Naive thymus-derived CD4-positive, alpha-beta T cell (primary cell): Measurements from ENCODE around the gene PDF. TPM values are rescaled to one million over a fixed set of nuclear protein-coding genes. Genes with fewer than 3 reads are reported as not detected.
A peak's percentile ranks its signal among the peaks of the same experiment; 100 is the strongest.
"Not testable (repeated sequence)": the region's sequence is repeated elsewhere in the genome, so short reads cannot be mapped to it uniquely, and the experiment has no call there.

ENCODE experiments used
- ATAC-seq: fragments of 150-1000 bp; cut with Tn5 transposase; 2 replicates; pipeline ENCODE4 v1.10.0; 2021; ENCODE audit warnings: mild to moderate bottlenecking, moderate library complexity
- CTCF ChIA-PET: fragments of 350-600 bp; sonication (Branson Sonifier 250); formaldehyde crosslinking; loops from one replicate; lab custom pipeline; 2021; ENCODE audit warnings: antibody characterized with exemption; lab: Charles Lee
- POLR2A ChIA-PET: fragments of 350-600 bp; sonication (Branson Sonifier 250); formaldehyde crosslinking; loops from one replicate; lab custom pipeline; 2021; ENCODE audit warnings: antibody characterized with exemption, inconsistent platforms; lab: Charles Lee
- DNase-seq, 9 donors: peaks; one replicate each; pipeline versions ENCODE4 v3.0.0 to v3.0.0-alpha.2; 2020 to 2022; ENCODE audit warnings: mixed read lengths in 1 of 9
- H3K27ac ChIP-seq: one replicate; pipeline ENCODE4 v1.7.0; 2013; ENCODE audit warnings: mild to moderate bottlenecking, low read depth, low read length, moderate library complexity
- H3K27me3 ChIP-seq, 2 donors: one replicate each; pipeline ENCODE4 v1.7.0; 2013; ENCODE audit warnings: low read length in 2 of 2, mild to moderate bottlenecking in 2 of 2, moderate library complexity in 2 of 2; ENCODE audit not compliant: control insufficient read depth in 2 of 2, insufficient read depth in 2 of 2
- H3K36me3 ChIP-seq, 3 experiments: 1 replicate in 2 of 3; 2 replicates in 1 of 3; pipeline ENCODE4 v1.7.0; 2013; ENCODE audit warnings: low read length in 3 of 3, mild to moderate bottlenecking in 3 of 3, moderate library complexity in 1 of 3; ENCODE audit not compliant: insufficient read depth in 3 of 3, control insufficient read depth in 2 of 3
- H3K4me1 ChIP-seq, 2 donors: one replicate each; pipeline ENCODE4 v1.7.0; 2013; ENCODE audit warnings: low read length in 2 of 2, mild to moderate bottlenecking in 2 of 2, moderate library complexity in 1 of 2; ENCODE audit not compliant: control insufficient read depth in 2 of 2, insufficient read depth in 2 of 2
- H3K4me3 ChIP-seq: 2 replicates; pipeline ENCODE4 v1.7.0; 2013; ENCODE audit warnings: mild to moderate bottlenecking, low read length
- H3K9me3 ChIP-seq, 3 experiments: 1 replicate in 2 of 3; 2 replicates in 1 of 3; pipeline ENCODE4 v1.7.0; 2013; ENCODE audit warnings: low read length in 3 of 3; ENCODE audit not compliant: control insufficient read depth in 2 of 3
- H3K27ac Mint-ChIP-seq, 9 donors: one replicate each; pipeline ENCODE4 v1.8.0; 2020 to 2022; ENCODE audit warnings: mixed read lengths in 9 of 9, mild to moderate bottlenecking in 8 of 9, moderate library complexity in 5 of 9, inconsistent platforms in 2 of 9
- H3K27me3 Mint-ChIP-seq, 5 donors: one replicate each; pipeline ENCODE4 v1.8.0; 2021 to 2022; ENCODE audit warnings: mixed read lengths in 5 of 5, mild to moderate bottlenecking in 1 of 5
- H3K36me3 Mint-ChIP-seq, 5 donors: one replicate each; pipeline ENCODE4 v1.8.0; 2020 to 2022; ENCODE audit warnings: mixed read lengths in 5 of 5, mild to moderate bottlenecking in 3 of 5, inconsistent platforms in 1 of 5
- H3K4me1 Mint-ChIP-seq, 7 donors: one replicate each; pipeline ENCODE4 v1.8.0; 2020 to 2022; ENCODE audit warnings: mixed read lengths in 7 of 7, mild to moderate bottlenecking in 3 of 7, inconsistent platforms in 1 of 7
- H3K4me3 Mint-ChIP-seq, 10 donors: one replicate each; pipeline ENCODE4 v1.8.0; 2020 to 2022; ENCODE audit warnings: mild to moderate bottlenecking in 10 of 10, mixed read lengths in 10 of 10, moderate library complexity in 6 of 10, inconsistent platforms in 2 of 10
- H3K9me3 Mint-ChIP-seq, 11 donors: one replicate each; pipeline ENCODE4 v1.8.0; 2020 to 2022; ENCODE audit warnings: mixed read lengths in 11 of 11, mild to moderate bottlenecking in 4 of 11, inconsistent platforms in 1 of 11, moderate library complexity in 1 of 11
- intact Hi-C, 2 donors: fragments of 100-400 bp; cut with micrococcal nuclease; formaldehyde crosslinking; loops; one replicate each; pipeline ENCODE4 v1.15.1; 2023
- polyA plus RNA-seq, 2 donors: library from polyadenylated mRNA; unstranded; fragments of 300-500 nt; fragmentation: Illumina TruSeq; gene quantifications; one replicate each; pipeline ENCODE4 v1.2.3, GENCODE V29; 2021
- total RNA-seq, 6 experiments: library from RNA in 5 of 6; stranded (reverse) in 5 of 6; gene quantifications; 1 replicate in 5 of 6; 2 replicates in 1 of 6; pipeline ENCODE4 v1.2.3 and lab custom pipeline; 2021 to 2026

Gene PDF
- total and polyA plus RNA-seq, 7 experiments from 2014 or later = 4.6 to 24.5 (median 11.4) TPM

GRCh38 chr16:69360070-69360469, 29.7 kb upstream of the PDF start:
- H3K4me1 Mint-ChIP-seq = peaks cover 1 to 20% (median 6%) of the 10 kb centered on the region in 7 donors
- ATAC-seq, DNase-seq, H3K4me3 ChIP-seq, H3K27ac Mint-ChIP-seq, H3K9me3 Mint-ChIP-seq, H3K4me3 Mint-ChIP-seq, CTCF ChIA-PET, intact Hi-C loops, H3K27ac ChIP-seq, H3K4me1 ChIP-seq, H3K9me3 ChIP-seq, H3K27me3 ChIP-seq, H3K27me3 Mint-ChIP-seq: not testable (repeated sequence)
- H3K36me3 ChIP-seq = peaks cover 1 to 57% (median 4%) of the 10 kb centered on the region in 3 experiments
- peaks cover 11 to 38% (median 14%) of the 10 kb centered on the region in 5 donors for H3K36me3 Mint-ChIP-seq
- POLR2A ChIA-PET = interaction anchor here (0.7 kb wide), 1 partner anchor 1302 kb away, joined by 3 read pairs; no protein-coding TSS in a partner anchor

- ChIA-PET CTCF (no interaction called here), POLR2A (interaction anchor here (1.6 kb wide), 1 partner anchor 13 kb away, joined by 4 read pairs; no protein-coding TSS in a partner anchor)
- Mint-ChIP-seq H3K36me3 (peaks cover 6 to 20% (median 9%) of the 10 kb centered on the region in 5 donors), H3K4me1 (peaks cover 0 to 3% (median 0%) of the 10 kb centered on the region in 7 donors), H3K27ac (peak within 1 kb of the TSS in 2 of 9 donors; percentile 48 to 62), H3K27me3 (no peaks in the 10 kb centered on the region), H3K9me3 (no peaks in the 10 kb centered on the region), H3K4me3 (no peak within 1 kb of the TSS)
- Histone ChIP-seq H3K36me3 (peaks cover 0 to 49% (median 0%) of the 10 kb centered on the region in 3 experiments), H3K4me1 (no peaks in the 10 kb centered on the region), H3K9me3 (no peaks in the 10 kb centered on the region), H3K27me3 (no peaks in the 10 kb centered on the region), H3K27ac (no peak within 1 kb of the TSS), H3K4me3 (no peak within 1 kb of the TSS)
- DNase-seq (no peak), ATAC-seq (no peak)
- intact Hi-C loops = no loop called here
Measured at GRCh38 chr16:69351309-69352027, 21.1 kb upstream of the PDF start, which contains the start of gene TMED6. TSS of gene TMED6 (minus strand) at chr16:69351786. CDS start at chr16:69351753, 33 bp downstream.

DNA sequence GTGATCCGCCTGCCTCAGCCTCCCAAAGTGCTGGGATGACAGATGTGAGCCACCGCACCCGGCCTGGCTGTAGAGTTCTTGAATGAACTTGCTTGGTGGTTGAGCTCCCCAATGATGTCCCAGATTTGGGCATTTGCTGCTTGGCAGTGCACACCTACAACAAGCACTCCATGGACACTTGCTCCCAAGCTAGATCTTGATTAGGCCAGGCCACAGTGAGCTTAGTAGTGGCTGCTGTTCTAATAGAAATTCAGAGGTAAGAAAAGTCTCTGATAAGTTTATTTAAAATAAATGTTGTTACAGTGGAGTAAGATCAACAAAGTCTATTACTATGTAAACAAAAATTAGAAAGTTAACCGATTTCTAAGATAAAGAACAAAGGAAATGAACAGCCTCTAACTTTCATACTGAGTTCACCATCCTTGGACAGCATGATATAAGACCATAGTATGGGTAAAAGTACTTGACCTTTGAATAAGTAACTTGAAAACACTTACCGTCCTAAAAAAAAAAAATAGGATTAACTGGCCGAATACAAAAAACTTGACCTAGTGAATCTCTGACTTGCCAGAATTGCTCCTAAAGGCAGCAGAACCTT, 20.2 kb upstream of the PDF start:
- DNase-seq (no peak), ATAC-seq (no peak)
- no peak overlapping the region for H3K27ac ChIP-seq
- H3K4me1 ChIP-seq = no peaks in the 10 kb centered on the region
- no peak overlapping the region for H3K4me3 ChIP-seq
- CTCF ChIA-PET = no interaction called here
- POLR2A ChIA-PET = interaction anchor here (0.8 kb wide), 1 partner anchor 9 kb away, joined by 3 read pairs; no protein-coding TSS in a partner anchor
- no peaks in the 10 kb centered on the region for H3K27me3 ChIP-seq
- Mint-ChIP-seq H3K27ac (peak overlapping the region in 2 of 9 donors; percentile 5 to 62), H3K9me3 (no peaks in the 10 kb centered on the region), H3K4me3 (no peak overlapping the region), H3K4me1 (peaks cover 0 to 4% (median 0%) of the 10 kb centered on the region in 7 donors), H3K27me3 (no peaks in the 10 kb centered on the region), H3K36me3 (peaks cover 4 to 20% (median 6%) of the 10 kb centered on the region in 5 donors)
- no peaks in the 10 kb centered on the region for H3K9me3 ChIP-seq
- intact Hi-C loops = no loop called here
- H3K36me3 ChIP-seq = peaks cover 0 to 41% (median 0%) of the 10 kb centered on the region in 3 experiments

DNA sequence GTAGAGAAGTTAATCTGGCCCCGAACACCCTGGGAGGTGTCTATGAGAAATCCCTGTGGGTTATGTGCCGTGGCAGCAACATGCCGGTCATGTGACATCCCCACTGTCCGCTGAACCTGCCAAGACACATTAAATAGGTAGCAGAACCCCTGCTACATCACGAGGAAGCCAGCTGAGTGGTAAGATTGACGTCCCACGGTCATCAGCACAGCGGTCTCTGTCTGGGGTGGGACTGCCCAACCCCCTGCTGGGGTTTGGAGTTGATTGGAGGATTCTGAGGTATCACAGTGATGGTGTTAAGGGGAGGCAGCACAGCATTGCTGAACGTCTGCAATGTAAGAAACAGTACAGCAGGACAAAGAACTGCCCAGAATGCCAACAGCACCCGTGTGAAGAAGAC, 19.1 kb upstream of the PDF start:
- Mint-ChIP-seq H3K27ac (peak overlapping the region in 3 of 9 donors; percentile 8 to 53 (median 19)), H3K4me1 (peaks cover 0 to 4% (median 0%) of the 10 kb centered on the region in 7 donors), H3K27me3 (no peaks in the 10 kb centered on the region), H3K9me3 (no peaks in the 10 kb centered on the region), H3K4me3 (no peak overlapping the region), H3K36me3 (peaks cover 0 to 18% (median 3%) of the 10 kb centered on the region in 5 donors)
- no peak for DNase-seq
- Histone ChIP-seq H3K27me3 (no peaks in the 10 kb centered on the region), H3K9me3 (no peaks in the 10 kb centered on the region), H3K4me1 (no peaks in the 10 kb centered on the region), H3K27ac (no peak overlapping the region), H3K4me3 (no peak overlapping the region), H3K36me3 (peaks cover 0 to 32% (median 0%) of the 10 kb centered on the region in 3 experiments)
- ATAC-seq = no peak
- intact Hi-C loops = no loop called here
- ChIA-PET CTCF (no interaction called here), POLR2A (no interaction called here)

DNA sequence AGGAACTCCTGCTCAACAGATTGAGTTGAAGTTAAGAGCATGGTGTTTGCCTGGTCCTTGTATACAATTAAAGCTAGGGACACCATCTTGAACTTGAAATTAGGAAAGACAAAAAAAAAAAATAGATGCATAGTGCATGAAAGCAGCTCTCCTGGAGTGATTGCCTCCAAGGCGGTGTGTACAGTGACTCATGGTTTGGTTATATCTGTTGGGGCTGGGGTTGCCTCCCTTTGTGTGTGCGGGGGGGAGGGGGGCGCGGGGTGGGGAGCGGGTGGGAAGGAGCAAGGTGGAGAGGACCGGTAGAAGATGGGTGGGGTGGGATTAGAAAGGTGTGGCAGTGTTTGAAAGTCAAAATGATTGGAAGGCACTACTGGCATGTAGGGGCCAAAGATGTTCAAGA, 17.8 kb upstream of the PDF start:
- no peaks in the 10 kb centered on the region for H3K27me3 Mint-ChIP-seq
- H3K4me3 ChIP-seq = no peak overlapping the region
- H3K9me3 ChIP-seq = no peaks in the 10 kb centered on the region
- peaks cover 0 to 17% (median 3%) of the 10 kb centered on the region in 5 donors for H3K36me3 Mint-ChIP-seq
- H3K27me3 ChIP-seq = no peaks in the 10 kb centered on the region
- no peak overlapping the region for H3K27ac ChIP-seq
- intact Hi-C loops = no loop called here
- no peak for ATAC-seq
- ChIA-PET POLR2A (interaction anchor here (0.7 to 1.2 kb wide), 2 partner anchors 14 to 129 kb away, joined by 3 to 4 read pairs; no protein-coding TSS in a partner anchor), CTCF (interaction anchor here (0.6 kb wide), 1 partner anchor 211 kb away, joined by 8 read pairs; no protein-coding TSS in a partner anchor)
- H3K4me3 Mint-ChIP-seq = no peak overlapping the region
- peaks cover 0 to 5% (median 2%) of the 10 kb centered on the region in 7 donors for H3K4me1 Mint-ChIP-seq
- H3K27ac Mint-ChIP-seq = no peak overlapping the region
- H3K9me3 Mint-ChIP-seq = no peaks in the 10 kb centered on the region
- no peaks in the 10 kb centered on the region for H3K4me1 ChIP-seq
- DNase-seq = no peak
- peaks cover 0 to 39% (median 0%) of the 10 kb centered on the region in 3 experiments for H3K36me3 ChIP-seq

- Histone ChIP-seq H3K27me3 (no peaks in the 10 kb centered on the region), H3K27ac (no peak overlapping the region), H3K36me3 (peaks cover 0 to 38% (median 0%) of the 10 kb centered on the region in 3 experiments), H3K9me3 (no peaks in the 10 kb centered on the region), H3K4me3 (no peak overlapping the region), H3K4me1 (no peaks in the 10 kb centered on the region)
- Mint-ChIP-seq H3K4me1 (peaks cover 0 to 10% (median 6%) of the 10 kb centered on the region in 7 donors), H3K27me3 (no peaks in the 10 kb centered on the region), H3K36me3 (peaks cover 1 to 19% (median 3%) of the 10 kb centered on the region in 5 donors), H3K9me3 (no peaks in the 10 kb centered on the region), H3K4me3 (no peak overlapping the region), H3K27ac (peak overlapping the region in 2 of 9 donors; percentile 41 to 42)
- ChIA-PET CTCF (no interaction called here), POLR2A (no interaction called here)
- intact Hi-C loops = no loop called here
- DNase-seq (no peak), ATAC-seq (no peak)
Measured at GRCh38 chr16:69346683-69347082, 16.3 kb upstream of the PDF start.
